HG02623 (cell line): ENCODE results near the gene FGFRL1.

ENCODE experiments used
- ATAC-seq: cut with Tn5 transposase; IDR thresholded peaks from one replicate; pipeline ENCODE4 v1.9.1; 2021; ENCODE audit warnings: moderate library complexity; ENCODE audit not compliant: unreplicated experiment

The FGFRL1 gene

DNA sequence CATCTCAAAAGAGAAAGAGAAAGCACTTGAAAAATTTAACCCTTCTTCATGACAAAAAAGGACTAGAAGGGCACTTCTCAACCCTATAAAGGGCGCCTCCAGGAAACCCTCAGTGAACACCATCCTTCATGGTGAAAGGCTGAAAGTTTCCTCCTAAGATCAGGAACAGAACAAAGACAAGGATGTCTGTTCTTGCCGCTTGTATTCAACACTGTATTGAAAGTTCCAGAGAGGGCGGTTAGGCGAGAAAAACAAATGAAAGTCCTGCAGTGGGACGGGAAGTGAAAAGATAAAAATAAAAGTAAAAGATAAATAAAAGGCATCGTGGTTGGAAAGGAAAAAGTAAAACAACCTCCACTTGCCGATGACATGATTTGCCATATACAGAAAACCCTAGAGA lies 51.0 kb downstream of the FGFRL1 start:
- no peak for ATAC-seq

DNA sequence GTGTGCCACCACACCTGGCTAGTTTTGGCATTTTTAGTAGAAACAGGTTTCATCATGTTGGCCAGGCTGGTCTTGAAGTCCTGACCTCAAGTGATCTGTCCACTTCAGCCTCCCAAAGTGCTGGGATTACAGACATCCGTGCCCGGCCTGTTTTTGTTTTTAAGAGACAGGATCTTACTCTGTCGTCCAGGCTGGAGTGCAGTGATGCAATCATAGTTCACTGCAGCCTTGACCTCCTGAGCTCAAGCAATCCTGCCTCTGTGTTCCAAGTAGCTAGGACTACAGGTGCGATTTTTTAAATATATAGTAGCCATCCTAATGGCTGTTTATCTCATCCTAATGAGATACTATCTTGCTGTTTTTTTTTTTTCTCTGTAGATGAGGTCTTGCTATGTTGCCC lies 54.3 kb downstream of the FGFRL1 start:
- ATAC-seq: no peak

DNA sequence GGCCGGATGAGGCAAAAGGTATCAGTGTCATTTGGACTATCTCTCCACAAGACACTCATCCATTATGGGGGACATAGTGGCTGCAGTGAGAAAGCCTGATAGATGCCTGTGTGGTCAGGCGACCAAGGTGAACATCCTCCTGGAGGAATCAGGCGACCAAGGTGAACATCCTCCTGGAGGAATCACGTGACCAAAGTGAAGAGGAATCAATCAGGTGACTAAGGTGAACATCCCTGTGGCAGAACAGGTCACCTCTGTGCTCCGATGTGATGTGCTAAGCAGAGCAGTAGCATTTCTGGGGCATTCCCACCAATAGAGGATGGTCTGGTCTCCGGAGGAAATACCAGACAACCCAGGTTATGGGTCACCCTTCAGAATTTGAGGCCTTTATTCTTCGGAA lies 58.0 kb downstream of the FGFRL1 start:
- no peak for ATAC-seq

DNA sequence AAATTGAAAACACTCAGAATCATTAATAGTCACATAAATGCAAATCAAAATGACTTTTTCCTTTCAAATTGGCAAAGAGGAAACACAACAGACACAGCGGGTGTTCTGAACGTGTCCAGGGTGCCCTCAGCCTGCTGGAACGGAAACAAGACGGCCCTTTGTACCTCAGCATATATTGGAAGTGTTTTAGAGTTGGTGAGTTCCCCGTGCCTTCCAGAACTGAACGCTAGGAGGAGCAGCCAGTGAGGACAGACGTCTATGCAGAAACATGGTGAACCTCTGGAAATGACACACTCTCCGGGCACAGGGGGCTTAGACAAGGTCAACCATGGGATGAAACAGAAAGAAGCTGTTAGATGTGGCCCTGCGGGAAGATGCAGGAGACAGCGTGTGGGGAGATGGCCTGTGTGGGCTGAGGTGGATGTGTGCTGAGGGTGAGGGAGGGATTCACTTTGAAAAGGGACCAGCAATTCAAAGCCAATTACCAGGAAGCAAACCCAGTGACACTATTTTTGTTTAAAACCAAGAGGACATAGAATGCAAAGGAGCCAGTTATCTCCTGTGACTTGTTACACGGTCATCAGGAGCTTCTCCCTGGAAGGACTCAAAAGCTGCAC lies 61.5 kb downstream of the FGFRL1 start:
- no peak for ATAC-seq

DNA sequence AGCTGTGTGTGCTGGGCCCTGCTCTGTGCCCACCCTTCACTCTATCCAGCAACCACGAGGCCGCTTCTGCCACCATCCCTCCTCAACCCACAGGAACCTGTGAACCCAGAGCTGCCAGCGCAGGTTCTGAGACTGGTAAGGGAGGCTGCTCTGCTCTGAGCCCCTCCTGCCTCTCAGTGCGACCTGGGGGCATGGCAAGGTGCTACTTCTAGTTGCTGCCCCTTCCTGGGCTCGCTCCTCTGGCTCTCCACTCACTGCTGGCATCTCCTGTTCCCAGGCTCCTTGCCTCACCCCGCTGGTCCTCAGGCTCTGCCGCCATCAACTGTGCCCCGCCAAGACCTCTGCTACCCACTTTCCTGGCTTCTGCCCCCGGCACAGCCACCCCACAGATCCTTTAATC lies 62.7 kb downstream of the FGFRL1 start:
- ATAC-seq: no peak

DNA sequence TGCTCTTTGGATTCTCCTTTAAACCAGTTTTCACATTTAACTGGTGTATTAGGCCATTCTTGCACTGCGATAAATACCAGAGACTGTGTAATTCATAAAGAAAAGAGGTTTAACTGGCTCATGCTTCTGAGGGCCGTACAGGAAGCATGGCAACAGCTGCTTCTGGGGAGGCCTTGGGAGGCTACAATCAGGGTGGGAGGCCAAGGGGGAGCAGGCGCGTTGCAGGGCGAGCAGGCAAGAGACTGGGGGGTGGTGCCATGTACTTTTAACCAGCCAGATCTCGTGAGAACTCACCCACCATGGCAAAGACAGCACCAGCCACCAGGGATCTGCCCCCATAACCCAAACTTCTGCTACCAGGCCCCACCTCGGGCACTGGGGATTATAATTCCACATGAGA lies 63.8 kb downstream of the FGFRL1 start:
- no peak for ATAC-seq

DNA sequence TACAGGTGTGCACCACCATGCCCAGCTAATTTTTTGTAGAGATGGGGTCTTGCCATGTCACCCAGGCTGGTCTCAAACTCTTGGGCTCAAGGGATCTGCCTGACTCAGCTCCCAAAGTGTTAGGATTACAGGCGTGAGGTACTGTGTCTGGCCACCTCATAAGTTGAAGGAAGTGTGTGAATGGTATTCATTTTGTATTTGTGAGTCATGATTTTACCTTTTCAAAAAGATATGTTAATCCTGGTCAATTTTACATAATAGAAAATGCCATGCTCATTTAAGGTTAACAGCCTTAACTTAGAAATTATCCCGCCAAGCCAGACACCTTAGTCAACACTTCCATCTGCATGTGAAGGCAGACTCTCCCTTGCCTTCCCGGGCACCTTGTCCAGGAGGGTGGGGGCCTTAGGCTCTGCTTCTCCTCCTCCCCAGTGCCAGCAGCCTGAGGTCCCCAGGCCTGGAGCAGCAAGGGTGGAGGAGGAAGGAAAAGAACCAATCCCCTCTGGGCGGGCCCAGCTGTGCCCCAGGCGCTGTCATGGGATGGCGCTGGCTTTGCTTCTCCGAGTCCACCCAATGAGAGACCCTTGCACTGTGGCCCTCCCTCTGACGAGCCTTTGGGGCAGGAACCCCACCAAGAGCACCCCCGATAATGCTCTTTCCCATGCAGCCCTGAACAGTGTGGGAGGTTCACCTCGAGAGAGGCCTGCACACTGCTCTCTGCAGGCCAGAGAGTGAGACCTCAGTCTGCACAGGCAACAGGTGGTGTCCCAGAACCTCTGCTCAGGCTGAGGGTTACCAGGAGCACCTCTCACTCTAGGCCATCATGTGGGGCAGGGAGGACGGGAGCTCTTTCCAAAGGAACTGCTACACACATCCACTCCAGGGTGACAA lies 64.6 kb downstream of the FGFRL1 start:
- no peak for ATAC-seq
